ENCODE results near the gene LDB1.
A peak's percentile ranks its signal among the peaks of the same experiment; 100 is the strongest.

LDB1 gene

GRCh38 chr10:102072673-102073527 is 47.3 kb downstream of the LDB1 start:
- no peak overlapping the region for H2BK120ac ChIP-seq (ENCODE audit: insufficient read depth, low read length, poor library complexity)
- no peak overlapping the region for H3K4ac ChIP-seq (ENCODE audit: low read depth, low read length)
- H3K9ac ChIP-seq (ENCODE audit: low read length): no peak overlapping the region
- H4K91ac ChIP-seq (ENCODE audit: low read depth, low read length): no peak overlapping the region
- H3K4me1 ChIP-seq (ENCODE audit: control insufficient read depth in 1 of 2, insufficient read depth in 2 of 2, low read length in 2 of 2): no peaks in the 10 kb centered on the region
- no peak overlapping the region for H3K18ac ChIP-seq (ENCODE audit: low read length)
- no peaks in the 10 kb centered on the region for H3K36me3 ChIP-seq (ENCODE audit: control insufficient read depth in 1 of 2, insufficient read depth in 2 of 2, low read length in 2 of 2)
- no peak overlapping the region for H2AK5ac ChIP-seq (ENCODE audit: low read length)
- no peak overlapping the region for H2BK5ac ChIP-seq (ENCODE audit: low read depth, low read length, poor library complexity)
- no peak overlapping the region for H4K12ac ChIP-seq (ENCODE audit: low read depth, low read length)
- H3K9me3 ChIP-seq (ENCODE audit: insufficient read depth, low read depth, low read length): no peaks in the 10 kb centered on the region
- no peak overlapping the region for H3K4me3 ChIP-seq (ENCODE audit: low read depth, low read length)
- no peaks in the 10 kb centered on the region for H3K79me1 ChIP-seq (ENCODE audit: low read length)
- no CpG with 5 or more reads among the region's 4 CpGs for WGBS (ENCODE audit: extremely low coverage, insufficient coverage, insufficient read length)
- H3K23ac ChIP-seq (ENCODE audit: low read length): no peak overlapping the region
- H4K8ac ChIP-seq (ENCODE audit: low read depth, low read length): no peak overlapping the region
- DNase-seq: peak; percentile 65 to 91
- H2AFZ ChIP-seq (ENCODE audit: insufficient read depth, low read length, poor library complexity): no peak overlapping the region
- no peak overlapping the region for H3K27ac ChIP-seq (ENCODE audit: low read depth, low read length)
- H2BK12ac ChIP-seq (ENCODE audit: low read length): no peak overlapping the region
- no peak overlapping the region for H3K14ac ChIP-seq (ENCODE audit: low read length)
- H3K4me2 ChIP-seq (ENCODE audit: low read length): no peak overlapping the region
- H3K79me2 ChIP-seq (ENCODE audit: control insufficient read depth, insufficient read depth, low read length, poor library complexity): no peaks in the 10 kb centered on the region
- no peaks in the 10 kb centered on the region for H3K27me3 ChIP-seq (ENCODE audit: insufficient read depth, low read length)

- no peak overlapping the region for H2BK120ac ChIP-seq (ENCODE audit: insufficient read depth, low read length, poor library complexity)
- no peak overlapping the region for H3K4ac ChIP-seq (ENCODE audit: low read depth, low read length)
- H3K79me1 ChIP-seq (ENCODE audit: low read length): peaks cover 8% of the 10 kb centered on the region
- no peak overlapping the region for H3K27ac ChIP-seq (ENCODE audit: low read depth, low read length)
- H3K4me3 ChIP-seq (ENCODE audit: low read depth, low read length): no peak overlapping the region
- no peak for DNase-seq
- no peak overlapping the region for H4K91ac ChIP-seq (ENCODE audit: low read depth, low read length)
- no peak overlapping the region for H3K23ac ChIP-seq (ENCODE audit: low read length)
- no peak overlapping the region for H2BK5ac ChIP-seq (ENCODE audit: low read depth, low read length, poor library complexity)
- H4K8ac ChIP-seq (ENCODE audit: low read depth, low read length): no peak overlapping the region
- H2AFZ ChIP-seq (ENCODE audit: insufficient read depth, low read length, poor library complexity): no peak overlapping the region
- peaks cover 8 to 12% of the 10 kb centered on the region in 2 experiments for H3K36me3 ChIP-seq (ENCODE audit: control insufficient read depth in 1 of 2, insufficient read depth in 2 of 2, low read length in 2 of 2)
- H3K18ac ChIP-seq (ENCODE audit: low read length): no peak overlapping the region
- no peak overlapping the region for H4K12ac ChIP-seq (ENCODE audit: low read depth, low read length)
- no peaks in the 10 kb centered on the region for H3K9me3 ChIP-seq (ENCODE audit: insufficient read depth, low read depth, low read length)
- H3K4me2 ChIP-seq (ENCODE audit: low read length): no peak overlapping the region
- H3K14ac ChIP-seq (ENCODE audit: low read length): no peak overlapping the region
- H3K4me1 ChIP-seq (ENCODE audit: control insufficient read depth in 1 of 2, insufficient read depth in 2 of 2, low read length in 2 of 2): peaks cover 11 to 12% of the 10 kb centered on the region in 2 experiments
- H3K9ac ChIP-seq (ENCODE audit: low read length): no peak overlapping the region
- no peaks in the 10 kb centered on the region for H3K27me3 ChIP-seq (ENCODE audit: insufficient read depth, low read length)
- no peak overlapping the region for H2AK5ac ChIP-seq (ENCODE audit: low read length)
- H2BK12ac ChIP-seq (ENCODE audit: low read length): no peak overlapping the region
- peaks cover 15% of the 10 kb centered on the region for H3K79me2 ChIP-seq (ENCODE audit: control insufficient read depth, insufficient read depth, low read length, poor library complexity)
Observed at GRCh38 chr10:102069071-102069470, 51.1 kb downstream of the LDB1 start.

GRCh38 chr10:102068216-102068615 is 52.0 kb downstream of the LDB1 start:
- WGBS (ENCODE audit: extremely low coverage, insufficient coverage, insufficient read length): no CpG with 5 or more reads among the region's 1 CpG
- Histone ChIP-seq H4K8ac (ENCODE audit: low read depth, low read length) (no peak overlapping the region), H3K18ac (ENCODE audit: low read length) (no peak overlapping the region), H2AK5ac (ENCODE audit: low read length) (no peak overlapping the region), H3K4me3 (ENCODE audit: low read depth, low read length) (no peak overlapping the region), H4K91ac (ENCODE audit: low read depth, low read length) (no peak overlapping the region), H3K9ac (ENCODE audit: low read length) (no peak overlapping the region), H3K27me3 (ENCODE audit: insufficient read depth, low read length) (no peaks in the 10 kb centered on the region), H2BK120ac (ENCODE audit: insufficient read depth, low read length, poor library complexity) (no peak overlapping the region), H3K14ac (ENCODE audit: low read length) (no peak overlapping the region), H3K79me2 (ENCODE audit: control insufficient read depth, insufficient read depth, low read length, poor library complexity) (peaks cover 15% of the 10 kb centered on the region), H3K4me1 (ENCODE audit: control insufficient read depth in 1 of 2, insufficient read depth in 2 of 2, low read length in 2 of 2) (peaks cover 11 to 12% of the 10 kb centered on the region in 2 experiments), H3K36me3 (ENCODE audit: control insufficient read depth in 1 of 2, insufficient read depth in 2 of 2, low read length in 2 of 2) (peaks cover 8 to 12% of the 10 kb centered on the region in 2 experiments), H4K12ac (ENCODE audit: low read depth, low read length) (no peak overlapping the region), H3K23ac (ENCODE audit: low read length) (no peak overlapping the region), H3K27ac (ENCODE audit: low read depth, low read length) (no peak overlapping the region), H3K4ac (ENCODE audit: low read depth, low read length) (no peak overlapping the region), H3K9me3 (ENCODE audit: insufficient read depth, low read depth, low read length) (no peaks in the 10 kb centered on the region), H3K79me1 (ENCODE audit: low read length) (peaks cover 8% of the 10 kb centered on the region), H3K4me2 (ENCODE audit: low read length) (no peak overlapping the region), H2AFZ (ENCODE audit: insufficient read depth, low read length, poor library complexity) (no peak overlapping the region), H2BK12ac (ENCODE audit: low read length) (no peak overlapping the region), H2BK5ac (ENCODE audit: low read depth, low read length, poor library complexity) (no peak overlapping the region)
- no peak for DNase-seq

GRCh38 chr10:102067091-102067916 is 52.9 kb downstream of the LDB1 start:
- no peaks in the 10 kb centered on the region for H3K27me3 ChIP-seq (ENCODE audit: insufficient read depth, low read length)
- no peak overlapping the region for H2AFZ ChIP-seq (ENCODE audit: insufficient read depth, low read length, poor library complexity)
- H4K8ac ChIP-seq (ENCODE audit: low read depth, low read length): no peak overlapping the region
- no peak overlapping the region for H4K91ac ChIP-seq (ENCODE audit: low read depth, low read length)
- no peak overlapping the region for H2BK5ac ChIP-seq (ENCODE audit: low read depth, low read length, poor library complexity)
- peak overlapping the region; percentile 51 for H3K4ac ChIP-seq (ENCODE audit: low read depth, low read length)
- H3K23ac ChIP-seq (ENCODE audit: low read length): no peak overlapping the region
- H3K36me3 ChIP-seq (ENCODE audit: control insufficient read depth in 1 of 2, insufficient read depth in 2 of 2, low read length in 2 of 2): peaks cover 8 to 12% of the 10 kb centered on the region in 2 experiments
- DNase-seq: no peak
- no peak overlapping the region for H3K4me3 ChIP-seq (ENCODE audit: low read depth, low read length)
- H2AK5ac ChIP-seq (ENCODE audit: low read length): no peak overlapping the region
- H3K4me1 ChIP-seq (ENCODE audit: control insufficient read depth in 1 of 2, insufficient read depth in 2 of 2, low read length in 2 of 2): peaks cover 11 to 12% of the 10 kb centered on the region in 2 experiments
- no peak overlapping the region for H2BK120ac ChIP-seq (ENCODE audit: insufficient read depth, low read length, poor library complexity)
- no peak overlapping the region for H3K9ac ChIP-seq (ENCODE audit: low read length)
- WGBS (ENCODE audit: extremely low coverage, insufficient coverage, insufficient read length): no CpG with 5 or more reads among the region's 18 CpGs
- H3K4me2 ChIP-seq (ENCODE audit: low read length): peak overlapping the region; percentile 6
- peaks cover 8% of the 10 kb centered on the region for H3K79me1 ChIP-seq (ENCODE audit: low read length)
- H3K14ac ChIP-seq (ENCODE audit: low read length): no peak overlapping the region
- H3K79me2 ChIP-seq (ENCODE audit: control insufficient read depth, insufficient read depth, low read length, poor library complexity): peaks cover 15% of the 10 kb centered on the region
- H3K9me3 ChIP-seq (ENCODE audit: insufficient read depth, low read depth, low read length): no peaks in the 10 kb centered on the region
- H4K12ac ChIP-seq (ENCODE audit: low read depth, low read length): peak overlapping the region; percentile 26
- peak overlapping the region; percentile 38 for H3K18ac ChIP-seq (ENCODE audit: low read length)
- no peak overlapping the region for H3K27ac ChIP-seq (ENCODE audit: low read depth, low read length)
- H2BK12ac ChIP-seq (ENCODE audit: low read length): no peak overlapping the region
